Measurements from ENCODE around the gene CENPA.
"Not testable (repeated sequence)": the region's sequence is repeated elsewhere in the genome, so short reads cannot be mapped to it uniquely, and the experiment has no call there.

The CENPA gene

GRCh38 chr2:26784570-26785234 lies 1.2 kb upstream of the CENPA start:
- no peak overlapping the region for H3K27ac ChIP-seq
- no peak for DNase-seq (ENCODE audit: low read depth, low spot score)

- no peak for DNase-seq (ENCODE audit: low read depth, low spot score)
- no peak overlapping the region for H3K27ac ChIP-seq
Observed at GRCh38 chr2:26786207-26787028, 562 bp downstream of the CENPA start.

GRCh38 chr2:26792720-26793119 lies 6.9 kb downstream of the CENPA start:
- no peak overlapping the region for H3K27ac ChIP-seq
- no peak for DNase-seq (ENCODE audit: low read depth, low spot score)

GRCh38 chr2:26793518-26793917 lies 7.7 kb downstream of the CENPA start:
- DNase-seq (ENCODE audit: low read depth, low spot score): no peak
- H3K27ac ChIP-seq: no peak overlapping the region

GRCh38 chr2:26795135-26795534 lies 9.3 kb downstream of the CENPA start:
- not testable (repeated sequence) for H3K27ac ChIP-seq; DNase-seq (ENCODE audit: low read depth, low spot score)

- no peak overlapping the region for H3K27ac ChIP-seq
- no peak for DNase-seq (ENCODE audit: low read depth, low spot score)
Observed at GRCh38 chr2:26801328-26801727, 15.5 kb downstream of the CENPA start.

- no peak for DNase-seq (ENCODE audit: low read depth, low spot score)
- no peak overlapping the region for H3K27ac ChIP-seq
Observed at GRCh38 chr2:26801796-26802195, 15.9 kb downstream of the CENPA start.

GRCh38 chr2:26805241-26805676 lies 19.4 kb downstream of the CENPA start:
- H3K27ac ChIP-seq: peak overlapping the region; percentile 82
- DNase-seq (ENCODE audit: low read depth, low spot score): peak; percentile 98

- H3K27ac ChIP-seq: no peak overlapping the region
- no peak for DNase-seq (ENCODE audit: low read depth, low spot score)
Observed at GRCh38 chr2:26807788-26808460, 22.1 kb downstream of the CENPA start.

- DNase-seq (ENCODE audit: low read depth, low spot score): no peak
- no peak overlapping the region for H3K27ac ChIP-seq
Observed at GRCh38 chr2:26809211-26809610, 23.4 kb downstream of the CENPA start.

GRCh38 chr2:26809876-26810577 lies 24.2 kb downstream of the CENPA start:
- DNase-seq (ENCODE audit: low read depth, low spot score): no peak
- no peak overlapping the region for H3K27ac ChIP-seq

- no peak for DNase-seq (ENCODE audit: low read depth, low spot score)
- no peak overlapping the region for H3K27ac ChIP-seq
Observed at GRCh38 chr2:26811261-26811660, 25.4 kb downstream of the CENPA start.

- no peak for DNase-seq (ENCODE audit: low read depth, low spot score)
Observed at GRCh38 chr2:26811791-26812694, 26.2 kb downstream of the CENPA start.

GRCh38 chr2:26812731-26813130 lies 26.9 kb downstream of the CENPA start:
- DNase-seq (ENCODE audit: low read depth, low spot score): no peak
- no peak overlapping the region for H3K27ac ChIP-seq

More at GRCh38 chr2:26811791-26812694, 26.2 kb downstream of the CENPA start:
- H3K27ac ChIP-seq: no peak overlapping the region

GRCh38 chr2:26814072-26814765 lies 28.4 kb downstream of the CENPA start:
- not testable (repeated sequence) for DNase-seq (ENCODE audit: low read depth, low spot score); H3K27ac ChIP-seq

- H3K27ac ChIP-seq: no peak overlapping the region
- no peak for DNase-seq (ENCODE audit: low read depth, low spot score)
Observed at GRCh38 chr2:26816893-26817292, 31.0 kb downstream of the CENPA start.

- no peak overlapping the region for H3K27ac ChIP-seq
- DNase-seq (ENCODE audit: low read depth, low spot score): no peak
Observed at GRCh38 chr2:26818255-26818654, 32.4 kb downstream of the CENPA start.

- H3K27ac ChIP-seq: no peak overlapping the region
- DNase-seq (ENCODE audit: low read depth, low spot score): no peak
Observed at GRCh38 chr2:26818972-26819371, 33.1 kb downstream of the CENPA start.

GRCh38 chr2:26820932-26821331 lies 35.1 kb downstream of the CENPA start:
- H3K27ac ChIP-seq: no peak overlapping the region
- no peak for DNase-seq (ENCODE audit: low read depth, low spot score)

Measured in epithelial cell of prostate (primary cell).